HCT116 (cell line): Measurements from ENCODE around the gene UBL5. TPM values are rescaled to one million over a fixed set of nuclear protein-coding genes. Genes with fewer than 3 reads are reported as not detected.

Experiments
- CBX3 ChIP-seq: IDR thresholded peaks from 2 replicates; pipeline ENCODE4 v1.6.1; 2012; ENCODE audit warnings: low read depth
- CTCF ChIP-seq, 3 experiments: fragments of 200-600 bp in 1 of 3; sonication (generic) in 1 of 3; IDR thresholded peaks in 2 of 3; conservative IDR thresholded peaks in 1 of 3; 2 replicates each; pipeline ENCODE4 v1.5.1; 2012 to 2017; ENCODE audit warnings: low read depth in 2 of 3, low read length in 2 of 3, antibody characterized with exemption in 1 of 3, borderline replicate concordance in 1 of 3, control low read depth in 1 of 3, mild to moderate bottlenecking in 1 of 3, mixed read lengths in 1 of 3, mixed run types in 1 of 3, moderate library complexity in 1 of 3; ENCODE audit not compliant: insufficient read depth in 1 of 3
- EGR1 ChIP-seq: IDR thresholded peaks from 2 replicates; pipeline ENCODE4 v1.6.1; 2012; ENCODE audit warnings: low read depth
- MAX ChIP-seq: IDR thresholded peaks from 2 replicates; pipeline ENCODE4 v1.6.1; 2012
- REST ChIP-seq: IDR thresholded peaks from 2 replicates; pipeline ENCODE4 v1.6.1; 2012; ENCODE audit warnings: low read depth
- SP1 ChIP-seq: IDR thresholded peaks from 2 replicates; pipeline ENCODE4 v1.6.1; 2012; ENCODE audit warnings: low read depth
- TCF7L2 ChIP-seq: IDR thresholded peaks from 2 replicates; pipeline ENCODE4 v1.7.0; 2011; ENCODE audit warnings: borderline replicate concordance, inconsistent platforms; ENCODE audit not compliant: insufficient read depth, insufficient read length; ENCODE audit errors: extremely low read depth
- YY1 ChIP-seq: IDR thresholded peaks from 2 replicates; pipeline ENCODE4 v1.6.1; 2011; ENCODE audit warnings: low read length, low read depth, moderate library complexity, mild to moderate bottlenecking; ENCODE audit not compliant: insufficient replicate concordance; ENCODE audit errors: extremely low read depth
- ZNF274 ChIP-seq: fragments of 200-500 bp; sonication (Bioruptor generic); IDR thresholded peaks from 2 replicates; pipeline ENCODE4 v1.6.1; 2014; ENCODE audit warnings: mild to moderate bottlenecking, low read depth, low read length, inconsistent platforms
- total RNA-seq: library from RNA; stranded (reverse); gene quantifications from one replicate; pipeline ENCODE4 v1.2.1, GENCODE V29; 2021; ENCODE audit not compliant: unreplicated experiment

The UBL5 gene
- total RNA-seq, 1 experiment from 2014 or later = 335 TPM

GRCh38 chr19:9818734-9819595 lies 8.8 kb upstream of the UBL5 start, which contains the start of gene FBXL12 (continued):
- TF ChIP-seq CTCF (IDR thresholded peaks at IDR 0.05 in 2 of 3, conservative IDR thresholded peaks at IDR 0.05 in 1 of 3; ENCODE audit: borderline replicate concordance in 1 of 3, insufficient read depth in 1 of 3, low read depth in 2 of 3, low read length in 2 of 3) (no peak), MAX (no peak; the same call in none of the 2 replicates), YY1 (peak; percentile 84), CBX3 (no peak), ZNF274 (no peak), TCF7L2 (no peak), SP1 (peak; percentile 74), REST (no peak), EGR1 (no peak)
- TF ChIP-seq, all 23 proteins: peak for 5
